Dedifferentiated amniotic fluid mesenchymal stem cell (primary cell): ENCODE measurements around the gene COL21A1.
"Not testable (repeated sequence)": the region's sequence is repeated elsewhere in the genome, so short reads cannot be mapped to it uniquely, and the experiment has no call there.

Source experiments
- DNase-seq: peaks from one replicate; pipeline ENCODE4 v3.0.0-alpha.2; 2016; ENCODE audit errors: extremely low spot score

The COL21A1 gene

GRCh38 chr6:56246881-56247653 lies at the start of gene COL21A1:
TSS of gene COL21A1 (minus strand) at chr6:56247580. CDS start at chr6:56182618, 64,962 bp downstream.
- DNase-seq: no peak

DNA sequence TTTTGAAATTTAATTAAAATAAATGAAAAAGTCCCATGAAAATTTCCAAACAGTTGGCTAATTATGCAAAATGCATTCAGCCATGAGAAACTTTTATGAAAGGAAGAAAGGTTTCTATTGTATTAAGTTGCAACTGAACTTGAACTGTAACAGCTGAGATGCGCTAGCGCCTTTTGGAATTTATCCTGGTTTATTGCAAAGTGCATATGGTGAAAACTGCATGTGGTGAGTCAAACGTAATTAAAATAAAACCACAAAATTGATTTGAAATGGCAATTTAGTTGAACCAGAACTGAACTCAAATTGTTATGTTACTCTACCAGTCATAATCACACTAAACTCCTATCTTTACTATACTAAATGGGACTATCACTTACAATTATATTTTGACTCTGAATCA lies 46.4 kb upstream of the COL21A1 start:
- DNase-seq: no peak

- peak; percentile 63 for DNase-seq
These were observed 45.3 kb upstream of the COL21A1 start for GRCh38 chr6:56292505-56293181.

GRCh38 chr6:56291302-56291917 lies 44.0 kb upstream of the COL21A1 start:
- DNase-seq: no peak

DNA sequence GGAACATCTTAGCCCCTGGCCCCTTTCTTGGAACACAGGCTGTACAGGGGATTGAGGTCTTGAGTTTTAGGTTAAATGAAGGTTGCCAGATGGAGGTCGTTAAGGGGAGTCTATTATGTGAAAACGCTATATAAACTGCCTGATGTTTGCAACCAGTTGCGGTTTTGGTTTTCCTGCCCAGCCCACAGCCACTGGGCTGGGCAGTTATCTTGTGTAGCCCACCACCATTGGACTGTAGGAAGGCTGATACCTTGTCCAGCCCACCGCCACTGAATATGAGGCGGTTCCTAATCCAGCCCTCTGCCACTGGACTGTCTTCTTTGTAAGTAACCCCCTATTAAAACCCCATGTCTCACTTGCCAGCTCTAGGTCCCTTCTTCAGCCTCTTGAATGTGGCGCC lies 42.3 kb upstream of the COL21A1 start:
- DNase-seq: no peak

GRCh38 chr6:56288347-56288746 lies 41.0 kb upstream of the COL21A1 start:
- DNase-seq: no peak

GRCh38 chr6:56282391-56282790 lies 35.0 kb upstream of the COL21A1 start:
- no peak for DNase-seq

GRCh38 chr6:56280126-56280525 lies 32.7 kb upstream of the COL21A1 start:
- DNase-seq: no peak

DNA sequence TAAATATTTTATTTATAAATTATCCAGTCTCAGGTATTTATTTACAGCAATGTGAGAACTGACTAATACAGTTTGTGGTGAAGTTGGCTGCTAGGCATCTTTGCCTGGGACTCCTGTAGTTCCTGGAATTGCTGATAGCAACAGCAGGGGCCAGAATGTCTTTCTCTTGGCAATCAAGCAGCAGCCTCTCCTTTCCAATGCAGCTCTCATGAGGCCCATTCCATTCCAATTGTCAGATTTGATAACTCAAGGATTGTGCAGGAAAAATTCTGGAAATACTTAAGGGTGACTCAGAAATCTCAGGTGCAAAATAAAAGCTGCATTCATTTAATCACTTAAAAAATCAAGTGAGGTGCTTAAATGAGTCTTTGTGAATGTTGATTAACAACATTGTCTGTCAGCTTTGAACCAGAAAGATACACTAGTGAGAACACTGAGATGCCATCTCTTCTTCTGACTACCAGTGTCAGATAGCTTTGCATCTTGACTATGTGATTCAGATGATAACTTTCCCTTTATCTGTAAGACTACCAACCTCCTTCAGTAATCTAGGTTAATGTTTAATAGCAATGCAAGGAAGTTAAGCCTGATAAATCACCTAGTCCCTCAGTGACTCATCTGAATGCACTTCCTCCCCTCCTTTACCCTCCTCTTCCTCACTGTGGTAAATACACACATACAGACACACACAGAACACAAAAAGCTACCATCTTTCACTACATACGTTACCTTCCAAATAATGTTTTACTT lies 32.1 kb upstream of the COL21A1 start:
- DNase-seq: peak; percentile 23

GRCh38 chr6:56278171-56278591 lies 30.8 kb upstream of the COL21A1 start:
- DNase-seq: no peak

- DNase-seq: no peak
These were observed 23.5 kb upstream of the COL21A1 start for GRCh38 chr6:56270812-56271441.

- DNase-seq: no peak
These were observed 20.9 kb upstream of the COL21A1 start for GRCh38 chr6:56268266-56268665.

DNA sequence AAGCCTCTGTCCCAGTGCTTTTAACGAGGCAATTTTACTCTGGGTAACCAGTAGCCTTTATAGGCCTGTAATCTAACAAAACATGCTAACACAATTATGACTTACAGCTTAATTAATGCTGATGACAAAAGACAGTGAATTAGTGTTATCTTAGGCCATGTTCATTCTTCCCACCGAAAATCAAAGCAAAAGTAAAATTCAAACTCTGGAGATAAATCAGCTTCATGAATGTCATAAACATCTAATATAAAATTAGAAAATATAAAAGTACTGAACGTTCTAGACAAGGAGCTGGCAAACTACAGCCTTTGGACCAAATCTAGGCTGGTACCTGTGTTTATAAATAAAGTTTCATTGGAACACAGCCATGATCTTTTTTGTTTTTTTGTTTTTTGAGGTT lies 18.6 kb upstream of the COL21A1 start:
- no peak for DNase-seq

GRCh38 chr6:56263596-56264315 lies 16.4 kb upstream of the COL21A1 start:
- DNase-seq: peak; percentile 63

DNA sequence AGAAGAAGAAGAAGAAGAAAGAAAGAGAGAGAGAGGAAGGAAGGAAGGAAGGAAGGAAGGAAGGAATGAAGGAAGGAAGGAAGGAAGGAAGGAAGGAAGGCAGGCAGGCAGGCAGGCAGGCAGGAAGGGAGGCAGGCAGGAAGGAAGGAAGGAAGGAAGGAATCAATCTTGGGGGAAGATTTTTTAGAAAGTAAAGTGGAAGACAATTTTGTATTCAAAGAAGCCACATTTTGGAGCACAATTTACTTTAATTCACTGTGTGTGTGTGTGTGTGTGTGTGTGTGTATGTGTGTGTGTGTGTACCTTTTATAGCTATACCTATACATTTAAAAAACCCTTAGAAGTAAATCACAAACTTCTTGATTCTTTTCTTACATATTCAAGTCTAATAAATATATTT lies 13.2 kb upstream of the COL21A1 start:
- not testable (repeated sequence) for DNase-seq

DNA sequence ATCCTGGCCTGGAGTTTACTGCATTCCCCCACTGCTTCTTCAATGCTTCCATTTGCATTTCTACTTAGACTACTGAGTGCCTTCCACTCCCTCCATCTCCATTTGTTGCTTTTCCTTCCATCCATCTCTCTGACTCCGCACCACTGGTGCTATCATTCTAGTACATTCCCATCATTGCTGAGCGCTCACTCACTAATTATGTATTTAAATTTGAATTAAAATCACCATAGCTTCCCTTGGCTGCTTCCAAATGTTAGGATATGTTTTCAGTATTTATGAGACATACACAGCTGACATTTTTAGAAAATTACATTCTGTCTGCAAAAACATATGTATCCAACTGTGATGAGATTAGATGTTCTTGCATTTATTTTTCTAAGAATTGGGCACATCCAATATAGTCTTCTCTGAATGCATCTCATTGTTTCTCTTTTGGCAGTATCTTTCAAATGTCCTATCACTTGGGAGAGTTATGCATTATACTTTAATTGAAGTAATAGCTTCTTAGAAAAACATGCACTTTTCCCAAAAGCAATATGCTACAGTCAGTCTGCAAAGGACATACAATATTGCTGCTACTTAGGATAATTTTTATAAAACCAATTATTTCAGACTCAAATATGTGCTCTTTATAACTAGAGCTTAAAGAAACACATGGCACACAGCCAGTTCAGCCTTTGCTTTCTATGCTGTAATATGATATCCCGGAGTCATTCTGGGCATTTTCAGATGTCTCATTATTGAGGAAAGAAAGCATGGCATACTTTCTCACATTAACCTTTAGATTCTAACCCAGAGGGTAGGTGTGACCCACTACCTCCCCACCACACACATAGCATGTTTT lies 12.1 kb upstream of the COL21A1 start:
- DNase-seq: peak; percentile 67

DNA sequence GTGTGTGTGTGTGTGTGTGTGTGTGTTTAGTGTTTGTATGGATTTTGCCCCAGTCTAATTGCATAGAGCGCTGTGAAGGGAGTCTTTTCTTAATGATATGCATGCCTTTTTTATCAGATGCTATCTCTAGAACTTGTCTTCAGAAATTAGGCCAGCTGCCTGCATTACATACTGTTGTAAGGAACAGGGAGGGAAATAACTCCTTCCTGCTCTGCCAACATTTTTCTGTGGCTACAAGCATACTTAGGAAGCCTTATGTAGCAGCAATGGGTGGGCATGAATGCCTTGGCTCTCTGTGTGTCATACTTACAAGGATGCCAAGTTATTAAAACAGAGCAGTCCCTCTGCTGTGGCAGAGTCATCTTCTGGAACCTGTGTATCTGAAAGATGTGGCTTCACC lies 8.0 kb upstream of the COL21A1 start:
- peak; percentile 57 for DNase-seq

GRCh38 chr6:56250266-56250665 lies 2.9 kb upstream of the COL21A1 start:
- DNase-seq: no peak

GRCh38 chr6:56247654-56248122 lies 308 bp upstream of the COL21A1 start:
- no peak for DNase-seq

DNA sequence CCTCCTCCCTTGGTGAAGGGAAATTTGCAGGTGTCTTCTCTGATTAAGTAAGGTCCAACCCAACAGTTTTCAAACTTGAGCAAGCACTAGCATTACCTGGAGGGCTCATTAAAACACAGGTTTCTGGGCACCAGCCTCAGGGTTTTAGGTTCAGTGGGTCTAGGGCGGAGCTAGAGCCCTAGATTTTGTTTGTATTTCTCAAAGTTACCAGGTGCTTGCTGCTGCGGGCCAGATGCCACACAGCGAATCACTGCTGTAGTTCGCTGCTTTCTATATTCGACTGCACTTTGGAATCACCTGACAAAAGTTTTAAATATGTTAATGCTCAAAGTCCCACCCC lies 869 bp downstream of the COL21A1 start:
- DNase-seq: no peak
